ENCODE results near the gene FAM114A2.

FAM114A2 gene

DNA sequence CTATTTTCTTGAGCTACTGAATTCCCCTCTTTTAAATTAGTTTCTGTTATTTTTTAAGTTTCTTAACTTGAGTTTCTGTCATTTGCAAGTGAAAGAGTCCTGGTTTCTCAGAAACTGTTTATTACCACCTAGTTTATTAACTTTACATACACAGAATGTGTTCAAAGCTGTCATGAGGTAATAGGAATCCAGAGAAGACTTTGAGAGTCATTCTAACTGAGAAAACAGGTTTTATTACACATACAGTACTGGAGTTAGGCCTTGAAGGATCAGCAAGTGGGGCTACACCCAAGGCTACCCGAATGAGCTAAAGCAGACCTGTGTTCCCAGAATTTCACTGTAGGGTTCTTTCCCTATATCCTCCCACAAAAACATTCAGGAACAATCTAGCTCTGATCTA, 33.1 kb downstream of the FAM114A2 start:
- TF ChIP-seq, protein P1, sequence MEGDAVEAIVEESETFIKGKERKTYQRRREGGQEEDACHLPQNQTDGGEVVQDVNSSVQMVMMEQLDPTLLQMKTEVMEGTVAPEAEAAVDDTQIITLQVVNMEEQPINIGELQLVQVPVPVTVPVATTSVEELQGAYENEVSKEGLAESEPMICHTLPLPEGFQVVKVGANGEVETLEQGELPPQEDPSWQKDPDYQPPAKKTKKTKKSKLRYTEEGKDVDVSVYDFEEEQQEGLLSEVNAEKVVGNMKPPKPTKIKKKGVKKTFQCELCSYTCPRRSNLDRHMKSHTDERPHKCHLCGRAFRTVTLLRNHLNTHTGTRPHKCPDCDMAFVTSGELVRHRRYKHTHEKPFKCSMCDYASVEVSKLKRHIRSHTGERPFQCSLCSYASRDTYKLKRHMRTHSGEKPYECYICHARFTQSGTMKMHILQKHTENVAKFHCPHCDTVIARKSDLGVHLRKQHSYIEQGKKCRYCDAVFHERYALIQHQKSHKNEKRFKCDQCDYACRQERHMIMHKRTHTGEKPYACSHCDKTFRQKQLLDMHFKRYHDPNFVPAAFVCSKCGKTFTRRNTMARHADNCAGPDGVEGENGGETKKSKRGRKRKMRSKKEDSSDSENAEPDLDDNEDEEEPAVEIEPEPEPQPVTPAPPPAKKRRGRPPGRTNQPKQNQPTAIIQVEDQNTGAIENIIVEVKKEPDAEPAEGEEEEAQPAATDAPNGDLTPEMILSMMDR (IDR thresholded peaks at IDR 0.05; ENCODE audit: borderline replicate concordance, extremely low read depth, low read length, poor library complexity, severe bottlenecking) = no peak
- TF ChIP-seq EZH2 (IDR thresholded peaks at IDR 0.05; ENCODE audit: borderline replicate concordance, low read depth, low read length, severe bottlenecking) = no peak
- Histone ChIP-seq H3K36me3 (ENCODE audit: insufficient read depth, low read length) (peaks cover 3% of the 10 kb centered on the region; the same call in 1 of the 2 replicates), H3K9ac (ENCODE audit: low read depth, low read length) (no peak overlapping the region), H2AFZ (ENCODE audit: low read depth, low read length) (no peak overlapping the region), H3K27ac (ENCODE audit: low read length) (no peak overlapping the region), H3K79me2 (ENCODE audit: insufficient read depth, low read length) (no peaks in the 10 kb centered on the region), H4K20me1 (ENCODE audit: insufficient read depth, low read length) (no peaks in the 10 kb centered on the region), H3K4me3 (ENCODE audit: low read depth in 1 of 2, low read length in 2 of 2) (no peak overlapping the region), H3K9me3 (ENCODE audit: insufficient read depth, low read length, severe bottlenecking) (no peaks in the 10 kb centered on the region), H3K27me3 (ENCODE audit: insufficient read depth, low read length, poor library complexity) (no peaks in the 10 kb centered on the region), H3K4me1 (ENCODE audit: insufficient read depth, low read length) (no peaks in the 10 kb centered on the region), H3K4me2 (ENCODE audit: insufficient read depth, low read length) (no peak overlapping the region)
- DNase-seq (no peak), ATAC-seq (ENCODE audit: insufficient read depth, low read depth) (no peak)

DNA sequence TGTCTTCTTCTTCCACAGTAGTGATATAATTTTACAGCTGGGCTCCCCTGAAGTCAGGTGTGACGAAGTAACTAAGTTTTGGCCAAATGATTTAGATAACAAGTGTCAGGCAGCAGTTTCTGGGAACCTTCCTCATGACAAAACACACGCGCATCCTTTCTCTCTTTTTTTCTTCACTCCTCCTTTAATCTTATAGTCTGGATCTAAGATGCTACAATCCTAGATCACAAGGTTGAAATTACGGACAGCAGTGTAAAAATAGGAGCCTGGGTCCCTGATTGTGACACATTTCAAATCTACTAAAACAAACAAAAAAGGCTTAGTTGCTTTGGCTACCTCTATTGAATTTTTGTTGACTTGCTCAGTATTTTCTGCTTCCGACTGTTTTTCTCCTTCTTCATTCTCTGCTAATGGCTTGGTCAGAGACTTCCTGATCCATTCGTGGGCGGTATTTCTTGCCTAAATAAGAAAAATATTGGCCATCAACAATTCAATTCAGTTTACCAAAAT, 36.1 kb downstream of the FAM114A2 start:
- TF ChIP-seq, protein P1 (IDR thresholded peaks at IDR 0.05; ENCODE audit: borderline replicate concordance, extremely low read depth, low read length, poor library complexity, severe bottlenecking) = no peak

DNA sequence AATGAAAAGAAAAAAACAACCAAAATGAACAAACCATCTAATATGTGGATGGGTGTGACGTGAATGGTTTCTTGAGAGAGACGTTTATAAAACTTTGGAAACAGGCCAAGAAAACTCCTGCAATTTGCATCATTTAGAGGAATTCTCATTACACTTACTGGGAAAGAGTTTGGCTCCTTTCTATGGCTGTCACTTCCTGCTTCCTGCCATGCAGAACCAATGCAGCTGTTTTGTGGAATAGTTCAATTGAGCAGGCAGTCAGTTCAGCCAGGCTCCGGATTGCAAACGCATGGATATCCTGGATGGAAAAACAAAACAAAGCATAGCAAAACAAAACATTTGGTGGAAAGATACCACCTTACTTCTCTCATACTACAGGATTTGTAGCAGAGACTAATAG, 36.6 kb downstream of the FAM114A2 start:
- no peak for DNase-seq

More for the DNA sequence above, 36.1 kb downstream of the FAM114A2 start:
- Histone ChIP-seq H3K79me2 (ENCODE audit: insufficient read depth, low read length) (no peaks in the 10 kb centered on the region), H2AFZ (ENCODE audit: low read depth, low read length) (no peak overlapping the region), H3K4me2 (ENCODE audit: insufficient read depth, low read length) (no peak overlapping the region), H4K20me1 (ENCODE audit: insufficient read depth, low read length) (no peaks in the 10 kb centered on the region), H3K27ac (ENCODE audit: low read length) (no peak overlapping the region), H3K27me3 (ENCODE audit: insufficient read depth, low read length, poor library complexity) (no peaks in the 10 kb centered on the region), H3K9ac (ENCODE audit: low read depth, low read length) (no peak overlapping the region), H3K4me3 (ENCODE audit: low read depth in 1 of 2, low read length in 2 of 2) (no peak overlapping the region), H3K4me1 (ENCODE audit: insufficient read depth, low read length) (no peaks in the 10 kb centered on the region), H3K36me3 (ENCODE audit: insufficient read depth, low read length) (peaks cover 12% of the 10 kb centered on the region; the same call in 1 of the 2 replicates), H3K9me3 (ENCODE audit: insufficient read depth, low read length, severe bottlenecking) (no peaks in the 10 kb centered on the region)
- DNase-seq (no peak), ATAC-seq (ENCODE audit: insufficient read depth, low read depth) (no peak)

More for the DNA sequence above, 36.6 kb downstream of the FAM114A2 start:
- no peaks in the 10 kb centered on the region for H3K4me1 ChIP-seq (ENCODE audit: insufficient read depth, low read length)
- H2AFZ ChIP-seq (ENCODE audit: low read depth, low read length) = no peak overlapping the region
- H3K4me2 ChIP-seq (ENCODE audit: insufficient read depth, low read length) = no peak overlapping the region
- peaks cover 17% of the 10 kb centered on the region; the same call in 1 of the 2 replicates for H3K36me3 ChIP-seq (ENCODE audit: insufficient read depth, low read length)
- no peak overlapping the region for H3K9ac ChIP-seq (ENCODE audit: low read depth, low read length)
- no peak overlapping the region for H3K4me3 ChIP-seq (ENCODE audit: low read depth in 1 of 2, low read length in 2 of 2)
- H3K27ac ChIP-seq (ENCODE audit: low read length) = no peak overlapping the region
- H3K9me3 ChIP-seq (ENCODE audit: insufficient read depth, low read length, severe bottlenecking) = no peaks in the 10 kb centered on the region
- H3K79me2 ChIP-seq (ENCODE audit: insufficient read depth, low read length) = no peaks in the 10 kb centered on the region
- TF ChIP-seq EZH2 (IDR thresholded peaks at IDR 0.05; ENCODE audit: borderline replicate concordance, low read depth, low read length, severe bottlenecking) = no peak
- TF ChIP-seq, protein P1 (IDR thresholded peaks at IDR 0.05; ENCODE audit: borderline replicate concordance, extremely low read depth, low read length, poor library complexity, severe bottlenecking) = no peak
- H4K20me1 ChIP-seq (ENCODE audit: insufficient read depth, low read length) = no peaks in the 10 kb centered on the region
- no peaks in the 10 kb centered on the region for H3K27me3 ChIP-seq (ENCODE audit: insufficient read depth, low read length, poor library complexity)
- ATAC-seq (ENCODE audit: insufficient read depth, low read depth) = no peak
